ENCODE results near the gene DAAM2.
A peak's percentile ranks its signal among the peaks of the same experiment; 100 is the strongest.

The DAAM2 gene

DNA sequence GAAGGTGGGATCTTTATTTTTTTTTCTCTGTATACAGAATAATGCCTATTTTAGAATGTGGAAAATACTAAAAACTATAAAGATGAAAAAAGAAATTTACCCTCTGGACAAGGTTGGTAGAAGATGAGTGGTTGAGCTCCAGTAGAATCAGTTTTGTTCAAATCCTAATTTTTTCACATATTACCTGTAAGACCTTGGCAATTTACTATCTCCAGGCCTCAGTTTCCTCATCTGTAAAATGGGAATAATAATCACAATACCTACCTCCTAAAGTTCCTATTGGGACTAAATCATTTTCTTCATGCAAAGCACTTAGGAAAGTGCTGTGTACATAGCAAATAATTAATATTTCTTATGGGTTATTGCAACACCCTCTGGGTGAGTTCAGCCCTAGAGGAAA is 28.4 kb downstream of the DAAM2 start:
- no peak for DNase-seq

GRCh38 chr6:39821046-39821740 is 29.0 kb downstream of the DAAM2 start:
- DNase-seq, result no peak

DNA sequence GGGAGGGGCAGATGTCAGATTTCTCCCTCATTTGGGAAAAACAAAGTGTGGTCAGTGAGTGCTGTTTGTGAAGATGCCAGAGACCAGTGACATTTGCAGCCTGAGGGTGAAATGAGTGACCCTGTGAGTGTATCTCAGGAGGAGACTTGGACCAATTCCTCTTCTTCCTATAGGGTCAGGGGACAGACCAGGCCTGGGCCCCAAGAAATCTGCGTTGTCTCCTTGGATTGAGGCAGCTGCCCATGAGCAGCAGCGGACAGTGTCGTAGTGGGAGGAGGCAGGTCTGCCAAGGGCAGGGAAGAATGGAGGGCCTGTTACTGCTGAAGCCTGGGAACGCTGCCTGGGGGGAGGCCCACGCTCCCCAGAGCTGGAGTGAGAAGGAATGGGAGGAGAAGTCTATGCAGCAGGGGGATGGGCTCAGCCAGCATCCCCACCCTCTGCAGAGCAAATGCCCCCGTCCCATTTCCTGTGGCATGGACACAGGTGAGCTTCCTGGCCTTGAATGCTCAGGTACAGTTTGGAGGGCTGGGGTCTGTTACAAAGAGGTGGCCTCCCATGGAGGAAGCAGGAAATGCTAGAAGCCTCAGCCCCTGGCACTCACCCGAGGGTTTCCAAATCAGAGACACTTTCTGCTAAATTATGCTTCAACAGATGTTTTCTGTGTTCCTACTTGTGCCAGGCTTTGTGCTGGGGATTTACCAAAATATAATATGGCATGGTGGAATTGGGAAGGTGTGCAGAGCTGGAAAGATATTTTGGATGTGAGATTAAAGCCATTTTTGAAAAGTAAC is 29.8 kb downstream of the DAAM2 start:
- DNase-seq, result no peak

DNA sequence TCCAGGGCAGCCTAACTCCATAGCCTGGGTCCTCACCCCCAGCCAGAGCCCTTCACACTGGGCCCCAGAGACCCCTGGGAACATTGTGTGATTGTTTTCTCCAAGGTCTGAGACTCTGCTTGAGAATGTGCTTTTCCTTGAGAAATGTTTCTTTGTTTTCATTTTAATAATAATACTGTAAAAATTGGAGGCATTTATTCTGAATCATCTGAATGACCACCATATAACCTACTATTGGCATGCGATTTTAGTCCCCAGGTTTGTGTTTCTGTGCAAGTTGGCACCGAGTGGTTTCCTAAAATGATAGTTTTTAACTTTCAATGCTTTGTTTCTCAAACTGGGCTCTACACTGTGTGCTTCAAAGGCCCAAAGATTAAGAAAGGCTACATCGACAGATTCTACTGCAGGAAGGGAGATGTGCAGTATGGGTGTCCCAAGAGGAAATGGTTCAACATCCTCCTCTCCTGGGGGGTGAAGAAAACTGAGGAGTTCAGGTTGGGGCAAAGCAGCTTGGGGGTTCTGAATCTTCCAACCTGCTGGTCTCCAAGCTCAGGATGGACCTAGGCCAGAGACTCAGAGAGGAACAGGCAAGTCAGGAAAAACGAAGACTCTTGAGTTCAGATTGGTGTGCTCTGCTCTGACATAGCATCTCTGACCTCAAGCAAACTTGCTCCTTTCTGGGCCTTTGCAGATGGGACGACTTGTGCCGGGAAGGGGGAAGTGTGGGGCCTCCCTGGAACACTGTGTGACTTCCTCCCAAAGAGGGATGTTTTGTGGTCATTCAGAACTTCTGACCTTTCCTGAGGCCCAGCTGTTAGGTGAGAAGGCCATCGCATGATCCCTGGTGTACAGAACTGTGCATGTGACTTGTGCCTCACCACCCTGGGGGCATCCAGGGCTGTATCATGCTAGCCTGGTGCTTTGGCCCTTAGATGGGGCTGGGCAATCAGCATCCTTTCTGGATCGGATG is 31.0 kb downstream of the DAAM2 start:
- no peak for DNase-seq

DNA sequence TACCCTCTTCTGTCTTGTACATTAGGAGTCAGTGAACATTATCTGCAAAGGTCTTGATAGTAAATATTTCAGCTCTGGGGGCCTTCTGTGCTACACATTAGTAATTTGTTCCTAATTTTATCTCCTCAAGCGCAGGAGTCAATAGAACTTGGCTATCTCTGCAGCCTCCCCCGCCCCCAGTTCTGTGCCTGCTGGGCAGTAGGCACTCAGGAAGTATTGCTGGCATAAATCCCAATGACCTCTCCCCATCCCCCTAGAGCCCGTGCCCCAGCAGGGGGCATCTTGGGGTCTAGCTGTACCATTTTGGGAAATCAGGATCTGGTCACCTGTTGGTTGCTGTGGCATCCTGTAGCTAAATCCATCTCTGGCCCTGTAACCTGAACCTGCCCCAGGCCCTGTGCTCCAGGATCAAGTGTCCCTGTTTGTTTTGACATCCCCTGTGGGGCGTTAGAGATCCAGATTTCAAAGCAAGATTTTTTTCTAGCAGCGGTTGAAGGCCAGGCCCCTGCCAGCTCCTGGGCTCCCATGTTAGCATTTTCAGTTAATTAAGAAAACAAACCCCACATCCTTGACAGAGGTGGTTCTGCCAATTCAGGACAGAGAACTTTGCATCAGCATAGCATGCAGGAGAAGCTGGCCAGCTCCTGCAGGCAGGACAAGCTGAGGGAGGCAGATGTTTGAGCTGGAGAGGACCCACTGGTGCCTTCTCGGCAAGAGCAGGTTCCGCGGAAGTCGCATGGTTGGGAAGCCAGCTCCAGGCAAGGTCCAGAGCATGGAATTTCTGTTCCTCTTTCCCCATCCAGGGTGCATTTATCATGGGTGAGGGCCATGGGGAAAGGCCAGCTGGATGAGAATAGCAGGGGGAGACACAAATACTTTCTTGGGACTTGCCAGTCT is 32.1 kb downstream of the DAAM2 start:
- no peak for DNase-seq

DNA sequence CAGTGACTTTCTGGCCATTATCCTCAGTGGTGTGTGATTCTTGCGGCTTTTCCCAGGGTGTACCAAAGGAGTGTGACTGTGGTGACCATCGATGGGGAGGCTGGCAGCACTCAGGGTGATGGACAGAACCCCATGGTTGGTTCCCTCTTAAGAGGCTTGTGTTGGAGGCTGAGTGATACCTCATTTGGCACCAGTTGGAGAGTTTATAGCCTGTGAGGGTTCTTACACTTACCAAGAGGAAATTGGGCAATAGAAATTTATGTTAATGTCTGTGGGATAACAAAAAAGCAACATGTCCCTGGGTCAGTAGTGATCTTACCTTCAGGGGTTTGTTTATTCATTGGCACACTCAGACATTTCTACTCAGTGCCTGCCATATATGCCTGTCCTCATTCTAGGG is 37.2 kb downstream of the DAAM2 start:
- DNase-seq, result no peak

- DNase-seq, result no peak
Measured at GRCh38 chr6:39830444-39830843, 38.3 kb downstream of the DAAM2 start.

DNA sequence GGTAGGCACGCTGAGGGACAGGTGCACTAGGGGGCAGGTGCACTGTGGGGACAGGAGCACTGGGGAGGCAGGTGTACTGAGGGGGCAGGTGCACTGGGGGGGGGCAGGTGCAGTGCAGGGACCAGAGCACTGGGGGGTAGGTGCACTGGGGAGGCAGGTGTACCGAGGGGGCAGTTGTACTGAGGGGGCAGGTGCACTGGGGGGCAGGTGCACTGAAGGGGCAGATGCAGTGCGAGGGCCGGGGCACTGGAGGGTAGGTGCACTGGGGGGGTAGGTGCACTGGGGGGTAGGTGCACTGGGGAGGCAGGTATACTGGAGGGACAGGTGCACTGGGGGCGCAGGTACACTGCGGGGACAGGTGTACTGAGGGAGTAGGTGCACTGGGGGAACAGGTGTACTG is 39.5 kb downstream of the DAAM2 start:
- no peak for DNase-seq

DNA sequence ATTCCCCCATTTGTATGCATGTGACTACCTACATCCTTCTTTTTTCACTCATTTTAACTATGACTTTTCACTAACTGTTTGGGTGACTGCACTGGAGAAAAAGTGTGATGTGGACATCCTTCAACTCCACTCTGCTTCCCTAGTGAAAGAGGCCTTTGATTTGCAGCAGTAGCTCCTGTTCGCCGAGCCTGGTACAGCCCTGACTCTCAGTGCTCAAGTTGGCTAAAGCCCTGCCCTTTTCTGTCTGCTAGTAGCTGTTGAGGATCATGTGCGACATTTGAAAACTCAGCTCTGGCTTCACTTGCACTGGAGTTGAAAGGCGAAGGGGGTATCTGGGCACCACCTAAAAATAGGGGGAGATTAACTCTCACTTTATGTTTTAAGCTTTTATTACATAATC is 42.1 kb downstream of the DAAM2 start:
- DNase-seq, result no peak

DNA sequence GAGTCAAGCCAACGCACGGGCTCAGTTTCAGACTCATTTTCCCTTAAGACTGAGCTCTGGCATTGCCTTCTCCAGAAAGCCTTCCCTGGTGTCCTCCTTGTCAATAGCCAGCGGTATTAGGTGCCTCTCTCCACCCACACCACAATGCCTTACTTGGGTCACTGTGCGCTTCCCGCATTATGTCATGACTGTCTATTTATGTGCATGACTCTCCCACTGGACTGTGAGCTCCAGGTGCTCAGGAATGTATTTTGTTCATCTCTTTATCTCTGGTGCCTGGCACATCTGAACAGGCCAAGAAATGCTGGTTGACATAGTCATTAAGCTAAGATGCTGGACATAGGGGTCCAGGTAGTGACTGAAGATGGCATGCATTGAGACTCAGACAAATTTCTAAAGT is 42.7 kb downstream of the DAAM2 start:
- DNase-seq, result no peak

- no peak for DNase-seq
Measured at GRCh38 chr6:39835821-39836295, 43.7 kb downstream of the DAAM2 start.

GRCh38 chr6:39836606-39837005 is 44.4 kb downstream of the DAAM2 start:
- no peak for DNase-seq

DNA sequence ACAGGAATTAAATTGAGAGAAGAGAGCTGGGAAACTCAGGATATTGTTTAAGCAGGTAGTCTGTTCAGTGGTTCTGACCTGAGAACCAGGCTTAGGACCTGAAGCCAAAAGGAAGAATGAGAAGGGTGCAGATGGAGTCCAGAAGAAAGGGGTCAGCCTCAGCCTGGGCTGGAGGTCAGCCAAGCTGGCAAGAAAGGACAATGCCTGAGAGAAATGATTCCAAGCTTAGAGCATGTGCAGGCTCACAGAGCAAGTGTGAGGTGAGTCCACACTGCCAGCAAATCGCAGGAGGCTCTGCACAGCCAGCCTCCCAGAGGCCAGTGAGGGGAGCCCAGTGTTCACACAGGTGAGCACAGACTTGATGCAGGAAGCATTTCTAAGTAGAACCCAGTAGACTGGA is 47.3 kb downstream of the DAAM2 start:
- DNase-seq, result no peak

DNA sequence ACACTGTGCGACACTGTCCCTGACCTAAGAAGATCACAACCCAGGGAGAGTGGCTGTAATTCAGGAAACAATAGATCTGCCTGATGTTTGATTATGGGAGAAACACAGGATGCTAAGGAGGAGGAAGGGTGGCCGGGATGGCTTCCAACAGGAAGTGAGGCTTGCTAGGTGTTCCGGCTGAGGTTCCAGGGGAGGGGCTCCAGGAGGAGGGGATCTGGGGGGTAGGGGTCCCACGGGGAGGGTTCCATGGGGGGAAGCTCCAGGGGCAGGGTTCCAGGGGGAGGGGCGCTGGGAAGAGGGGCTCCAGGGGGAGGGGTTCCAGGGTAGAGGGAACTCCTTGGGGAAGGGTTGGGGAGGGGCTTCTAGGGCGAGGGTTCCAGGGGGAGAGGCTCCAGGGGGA is 48.6 kb downstream of the DAAM2 start:
- no peak for DNase-seq

- DNase-seq, result no peak
Measured at GRCh38 chr6:39841291-39841690, 49.1 kb downstream of the DAAM2 start.

DNA sequence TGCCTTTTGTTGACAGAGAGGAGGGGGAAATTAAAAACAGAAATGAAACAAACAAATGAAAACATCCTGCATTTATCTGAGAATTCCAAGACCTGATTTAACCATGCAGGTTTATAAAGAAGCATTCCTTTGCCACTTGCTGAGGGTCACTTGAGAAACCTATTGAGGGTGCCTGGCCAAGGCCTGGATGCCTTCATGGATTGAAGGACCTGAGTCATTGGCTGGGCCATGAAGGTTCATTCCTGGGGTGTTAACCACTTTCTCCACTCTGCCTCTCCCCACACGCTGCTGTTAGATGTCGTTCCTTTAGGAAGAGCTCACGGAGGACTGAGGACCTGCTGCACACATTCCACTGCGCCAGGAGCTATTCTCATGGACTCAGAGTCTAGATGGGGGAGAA is 49.7 kb downstream of the DAAM2 start:
- DNase-seq, result no peak

GRCh38 chr6:39843305-39844020 is 51.3 kb downstream of the DAAM2 start:
- peak; percentile 20 for DNase-seq

GRCh38 chr6:39844866-39845265 is 52.7 kb downstream of the DAAM2 start:
- no peak for DNase-seq

GRCh38 chr6:39847221-39847620 is 55.0 kb downstream of the DAAM2 start:
- no peak for DNase-seq

- no peak for DNase-seq
Measured at GRCh38 chr6:39848171-39848570, 56.0 kb downstream of the DAAM2 start.

DNA sequence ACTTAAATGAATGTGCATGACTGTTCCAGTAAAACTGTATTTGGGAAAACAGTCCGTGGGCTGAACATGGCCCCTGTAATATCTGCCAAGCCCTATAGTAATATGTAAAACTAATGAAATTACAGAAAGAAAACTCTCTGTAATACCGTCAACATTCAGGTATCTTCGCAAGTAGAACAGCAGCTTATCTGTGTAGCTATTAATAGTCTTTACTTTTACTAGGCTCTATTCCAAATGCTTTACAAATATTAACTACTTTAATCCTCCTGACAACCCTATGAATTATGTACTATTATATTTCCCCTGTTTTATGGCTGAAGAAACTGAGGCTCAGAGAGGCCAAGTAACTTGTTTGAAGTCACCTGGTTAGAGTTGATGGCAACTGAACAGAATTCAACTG is 57.1 kb downstream of the DAAM2 start:
- no peak for DNase-seq

DNA sequence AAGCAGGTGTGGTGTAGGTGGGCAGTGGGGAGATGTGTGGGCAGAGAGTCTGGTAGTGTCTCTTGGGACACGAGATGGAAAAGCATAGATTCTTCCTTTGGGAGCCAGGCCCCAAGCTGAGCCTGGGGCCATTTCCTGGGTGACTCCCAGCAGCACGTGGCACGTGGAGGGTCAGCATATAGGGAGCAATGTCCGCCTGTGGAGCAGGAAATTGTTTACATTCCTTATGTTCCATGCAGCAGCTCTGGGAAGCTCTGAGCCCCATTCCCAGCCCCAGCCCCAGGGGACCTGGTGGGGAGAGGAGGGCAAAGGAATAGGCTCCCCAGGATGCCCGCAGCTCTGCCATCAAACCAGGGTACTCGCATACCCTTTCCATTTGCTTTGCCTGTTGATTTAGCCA is 57.6 kb downstream of the DAAM2 start:
- DNase-seq, result no peak

Measured in NCI-H82 (cell line).